ENCODE measurements around the gene G0S2. TPM values are rescaled to one million over a fixed set of nuclear protein-coding genes. Genes with fewer than 3 reads are reported as not detected.

G0S2 gene
- total and polyA plus RNA-seq, 2 experiments from 2014 or later: 3.2 to 8.2 TPM

GRCh38 chr1:209723756-209724693, 48.8 kb downstream of the G0S2 start (continued):
- no peak for TF ChIP-seq ZNF462 (CRISPR knock-in tag; IDR thresholded peaks at IDR 0.05)
- no peak for TF ChIP-seq CREB1 (CRISPR knock-in tag; IDR thresholded peaks at IDR 0.05; ENCODE audit: low read depth)
- no peak for TF ChIP-seq ETS1 (IDR thresholded peaks at IDR 0.05)
- no peak for TF ChIP-seq EZH2 (IDR thresholded peaks at IDR 0.05; ENCODE audit: low read depth, unreplicated experiment)

Other genes starting within 250 kb of the G0S2 start
- gene CAMK1G, start 91.7 kb upstream of the G0S2 start, total RNA-seq (2014; rRNA removed; shearing (Covaris generic)): 0.76 and 2.8 TPM in 2 replicates
- gene CAMK1G, start 91.7 kb upstream of the G0S2 start, polyA plus RNA-seq (2016; fragmentation: Nextera tagmentation; extraction: Ambion mirVana): 0.09 and 0.32 TPM in 2 replicates
- gene LAMB3, start 23.0 kb upstream of the G0S2 start, total RNA-seq (2014; rRNA removed; shearing (Covaris generic)): 0.52 and 0.93 TPM in 2 replicates
- 0.05 and 0.19 TPM in 2 replicates for gene LAMB3, start 23.0 kb upstream of the G0S2 start, polyA plus RNA-seq (2016; fragmentation: Nextera tagmentation; extraction: Ambion mirVana)
- gene HSD11B1, start 29.4 kb downstream of the G0S2 start, total RNA-seq (2014; rRNA removed; shearing (Covaris generic)): not detected in 2 replicates
- gene HSD11B1, start 29.4 kb downstream of the G0S2 start, polyA plus RNA-seq (2016; fragmentation: Nextera tagmentation; extraction: Ambion mirVana): not detected in 2 replicates
- gene TRAF3IP3, start 80.6 kb downstream of the G0S2 start, total RNA-seq (2014; rRNA removed; shearing (Covaris generic)): not detected in 2 replicates
- gene TRAF3IP3, start 80.6 kb downstream of the G0S2 start, polyA plus RNA-seq (2016; fragmentation: Nextera tagmentation; extraction: Ambion mirVana): 0.26 TPM in 1 of 2 replicates, not detected in the other
- gene C1orf74, start 109.1 kb downstream of the G0S2 start, total RNA-seq (2014; rRNA removed; shearing (Covaris generic)): 3.9 and 4.6 TPM in 2 replicates
- 2.3 and 2.8 TPM in 2 replicates for gene C1orf74, start 109.1 kb downstream of the G0S2 start, polyA plus RNA-seq (2016; fragmentation: Nextera tagmentation; extraction: Ambion mirVana)
- gene IRF6, start 130.7 kb downstream of the G0S2 start, total RNA-seq (2014; rRNA removed; shearing (Covaris generic)): 9.3 and 11.7 TPM in 2 replicates
- 4.5 and 4.6 TPM in 2 replicates for gene IRF6, start 130.7 kb downstream of the G0S2 start, polyA plus RNA-seq (2016; fragmentation: Nextera tagmentation; extraction: Ambion mirVana)
- gene UTP25, start 152.6 kb downstream of the G0S2 start, total RNA-seq (2014; rRNA removed; shearing (Covaris generic)): 6.8 and 8.9 TPM in 2 replicates
- 2.6 and 3.6 TPM in 2 replicates for gene UTP25, start 152.6 kb downstream of the G0S2 start, polyA plus RNA-seq (2016; fragmentation: Nextera tagmentation; extraction: Ambion mirVana)